ENCODE data around the gene AFAP1L2. TPM values are rescaled to one million over a fixed set of nuclear protein-coding genes. Genes with fewer than 3 reads are reported as not detected.

AFAP1L2 gene
- total RNA-seq, 1 experiment from 2014 or later = 170 TPM

DNA sequence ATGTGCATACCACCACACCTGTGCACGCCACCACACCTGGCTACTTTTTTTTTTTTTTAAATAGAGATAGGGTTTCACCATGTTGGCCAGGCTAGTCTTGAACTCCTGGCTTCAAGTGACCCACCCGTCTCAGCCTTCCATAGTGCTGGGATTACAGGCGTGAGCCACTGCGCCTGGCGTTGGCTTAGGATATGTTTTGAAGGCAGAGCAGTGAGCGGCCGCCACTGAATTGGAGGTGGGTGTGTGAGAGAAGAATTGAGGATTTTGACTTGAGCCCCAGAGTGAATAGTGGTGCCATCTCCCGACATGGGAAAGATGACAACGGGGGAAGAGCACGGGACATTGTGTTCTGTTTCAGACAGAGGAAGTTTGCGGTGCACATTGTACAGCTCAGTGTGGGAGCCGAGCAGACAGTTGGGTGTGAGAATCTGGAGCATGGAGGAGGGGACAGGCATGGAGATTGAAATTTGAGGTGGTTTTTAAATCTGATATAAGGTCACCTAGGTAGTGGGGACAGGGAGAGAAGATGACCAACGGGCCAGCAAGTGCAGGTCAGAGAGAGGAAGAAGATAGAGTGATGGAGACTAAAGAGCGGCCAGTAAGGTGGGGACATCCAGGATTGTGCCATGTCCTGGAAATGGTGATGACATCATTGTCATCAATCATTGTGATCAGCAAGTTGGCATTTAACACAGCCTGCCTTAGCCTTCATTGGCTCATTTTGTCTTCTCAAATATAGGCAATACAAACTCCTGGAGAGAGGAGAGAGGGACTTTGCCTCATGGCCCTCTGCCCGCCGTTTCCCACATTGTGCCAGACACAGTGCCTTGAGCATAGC lies 129.5 kb downstream of the AFAP1L2 start:
- Histone ChIP-seq H3K27me3 (ENCODE audit: control insufficient read depth, insufficient read depth, low read length) (no peaks in the 10 kb centered on the region), H3K27ac (ENCODE audit: low read length) (no peak overlapping the region), H3K36me3 (ENCODE audit: control insufficient read depth, insufficient read depth, low read length) (no peaks in the 10 kb centered on the region), H3K4me1 (ENCODE audit: control insufficient read depth, insufficient read depth, low read length) (peaks cover 10% of the 10 kb centered on the region), H3K9me3 (ENCODE audit: control insufficient read depth, insufficient read depth, low read depth, low read length) (no peaks in the 10 kb centered on the region), H3K4me3 (ENCODE audit: low read depth in 2 of 2, low read length in 2 of 2) (no peak overlapping the region)
- intact Hi-C loops (cut with micrococcal nuclease; ENCODE audit: unreplicated experiment) = no loop called here
- POLR2A ChIA-PET = no interaction called here
- no peak for ATAC-seq
- in situ Hi-C loops (cut with HindIII; ENCODE audit: low pct_unique_long_range_greater_than_20kb, low sequenced_read_pairs) = no loop called here
- CTCF ChIA-PET = no interaction called here
- DNase-seq (ENCODE audit: low read depth, low spot score) = no peak
- TF ChIP-seq, protein P1, sequence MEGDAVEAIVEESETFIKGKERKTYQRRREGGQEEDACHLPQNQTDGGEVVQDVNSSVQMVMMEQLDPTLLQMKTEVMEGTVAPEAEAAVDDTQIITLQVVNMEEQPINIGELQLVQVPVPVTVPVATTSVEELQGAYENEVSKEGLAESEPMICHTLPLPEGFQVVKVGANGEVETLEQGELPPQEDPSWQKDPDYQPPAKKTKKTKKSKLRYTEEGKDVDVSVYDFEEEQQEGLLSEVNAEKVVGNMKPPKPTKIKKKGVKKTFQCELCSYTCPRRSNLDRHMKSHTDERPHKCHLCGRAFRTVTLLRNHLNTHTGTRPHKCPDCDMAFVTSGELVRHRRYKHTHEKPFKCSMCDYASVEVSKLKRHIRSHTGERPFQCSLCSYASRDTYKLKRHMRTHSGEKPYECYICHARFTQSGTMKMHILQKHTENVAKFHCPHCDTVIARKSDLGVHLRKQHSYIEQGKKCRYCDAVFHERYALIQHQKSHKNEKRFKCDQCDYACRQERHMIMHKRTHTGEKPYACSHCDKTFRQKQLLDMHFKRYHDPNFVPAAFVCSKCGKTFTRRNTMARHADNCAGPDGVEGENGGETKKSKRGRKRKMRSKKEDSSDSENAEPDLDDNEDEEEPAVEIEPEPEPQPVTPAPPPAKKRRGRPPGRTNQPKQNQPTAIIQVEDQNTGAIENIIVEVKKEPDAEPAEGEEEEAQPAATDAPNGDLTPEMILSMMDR (IDR thresholded peaks at IDR 0.05) = no peak
- no peak for TF ChIP-seq SIN3A (IDR thresholded peaks at IDR 0.05; ENCODE audit: borderline replicate concordance, insufficient read depth, low read depth, low read length)
- TF ChIP-seq POLR2AphosphoS5 (IDR thresholded peaks at IDR 0.05; ENCODE audit: low read depth, low read length) = no peak
- TF ChIP-seq, protein P2, sequence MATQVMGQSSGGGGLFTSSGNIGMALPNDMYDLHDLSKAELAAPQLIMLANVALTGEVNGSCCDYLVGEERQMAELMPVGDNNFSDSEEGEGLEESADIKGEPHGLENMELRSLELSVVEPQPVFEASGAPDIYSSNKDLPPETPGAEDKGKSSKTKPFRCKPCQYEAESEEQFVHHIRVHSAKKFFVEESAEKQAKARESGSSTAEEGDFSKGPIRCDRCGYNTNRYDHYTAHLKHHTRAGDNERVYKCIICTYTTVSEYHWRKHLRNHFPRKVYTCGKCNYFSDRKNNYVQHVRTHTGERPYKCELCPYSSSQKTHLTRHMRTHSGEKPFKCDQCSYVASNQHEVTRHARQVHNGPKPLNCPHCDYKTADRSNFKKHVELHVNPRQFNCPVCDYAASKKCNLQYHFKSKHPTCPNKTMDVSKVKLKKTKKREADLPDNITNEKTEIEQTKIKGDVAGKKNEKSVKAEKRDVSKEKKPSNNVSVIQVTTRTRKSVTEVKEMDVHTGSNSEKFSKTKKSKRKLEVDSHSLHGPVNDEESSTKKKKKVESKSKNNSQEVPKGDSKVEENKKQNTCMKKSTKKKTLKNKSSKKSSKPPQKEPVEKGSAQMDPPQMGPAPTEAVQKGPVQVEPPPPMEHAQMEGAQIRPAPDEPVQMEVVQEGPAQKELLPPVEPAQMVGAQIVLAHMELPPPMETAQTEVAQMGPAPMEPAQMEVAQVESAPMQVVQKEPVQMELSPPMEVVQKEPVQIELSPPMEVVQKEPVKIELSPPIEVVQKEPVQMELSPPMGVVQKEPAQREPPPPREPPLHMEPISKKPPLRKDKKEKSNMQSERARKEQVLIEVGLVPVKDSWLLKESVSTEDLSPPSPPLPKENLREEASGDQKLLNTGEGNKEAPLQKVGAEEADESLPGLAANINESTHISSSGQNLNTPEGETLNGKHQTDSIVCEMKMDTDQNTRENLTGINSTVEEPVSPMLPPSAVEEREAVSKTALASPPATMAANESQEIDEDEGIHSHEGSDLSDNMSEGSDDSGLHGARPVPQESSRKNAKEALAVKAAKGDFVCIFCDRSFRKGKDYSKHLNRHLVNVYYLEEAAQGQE (IDR thresholded peaks at IDR 0.05; ENCODE audit: insufficient read depth in 1 of 2, low read depth in 2 of 2, low read length in 1 of 2) = no peak
- no peak for TF ChIP-seq TCF7L2 (IDR thresholded peaks at IDR 0.05; ENCODE audit: low read depth, low read length)
- BruUV-seq (replicated peaks) = no TSS peak

DNA sequence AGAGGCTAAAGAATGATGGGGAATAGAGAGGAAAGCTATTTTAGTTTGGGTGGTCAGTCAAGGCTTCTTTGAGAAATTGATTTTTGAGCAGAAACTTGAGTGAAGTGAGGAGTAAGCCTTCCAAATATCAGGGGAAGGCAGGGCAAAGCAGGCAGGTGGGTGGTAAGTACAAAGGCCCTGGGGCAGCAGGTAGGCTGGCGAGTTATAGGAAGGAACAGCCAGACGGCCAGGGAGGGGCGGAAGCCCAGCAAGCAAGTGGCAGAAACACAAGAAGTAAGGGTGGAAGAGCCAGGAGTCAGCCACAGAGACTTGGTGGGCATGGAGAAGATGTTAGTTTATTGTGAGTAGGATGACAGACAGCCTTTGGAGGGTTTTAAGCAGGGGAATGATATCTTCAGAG lies 130.4 kb downstream of the AFAP1L2 start:
- no peaks in the 10 kb centered on the region for H3K36me3 ChIP-seq (ENCODE audit: control insufficient read depth, insufficient read depth, low read length)
- ATAC-seq (no peak), DNase-seq (ENCODE audit: low read depth, low spot score) (no peak)
- POLR2A ChIA-PET = no interaction called here
- H3K27me3 ChIP-seq (ENCODE audit: control insufficient read depth, insufficient read depth, low read length) = no peaks in the 10 kb centered on the region
- in situ Hi-C loops (cut with HindIII; ENCODE audit: low pct_unique_long_range_greater_than_20kb, low sequenced_read_pairs) (no loop called here), intact Hi-C loops (cut with micrococcal nuclease; ENCODE audit: unreplicated experiment) (no loop called here)
- peaks cover 10% of the 10 kb centered on the region for H3K4me1 ChIP-seq (ENCODE audit: control insufficient read depth, insufficient read depth, low read length)
- CTCF ChIA-PET = no interaction called here
- H3K4me3 ChIP-seq (ENCODE audit: low read depth in 2 of 2, low read length in 2 of 2) = no peak overlapping the region
- H3K9me3 ChIP-seq (ENCODE audit: control insufficient read depth, insufficient read depth, low read depth, low read length) = no peaks in the 10 kb centered on the region
- BruUV-seq (replicated peaks) = no TSS peak
- TF ChIP-seq SIN3A (IDR thresholded peaks at IDR 0.05; ENCODE audit: borderline replicate concordance, insufficient read depth, low read depth, low read length) = no peak
- TF ChIP-seq, protein P2 (IDR thresholded peaks at IDR 0.05; ENCODE audit: insufficient read depth in 1 of 2, low read depth in 2 of 2, low read length in 1 of 2) = no peak
- TF ChIP-seq, protein P1 (IDR thresholded peaks at IDR 0.05) = no peak
- no peak for TF ChIP-seq TCF7L2 (IDR thresholded peaks at IDR 0.05; ENCODE audit: low read depth, low read length)
- TF ChIP-seq POLR2AphosphoS5 (IDR thresholded peaks at IDR 0.05; ENCODE audit: low read depth, low read length) = no peak
- H3K27ac ChIP-seq (ENCODE audit: low read length) = no peak overlapping the region

Measured in Panc1 (cell line).